ENCODE measurements around the gene SNED1. TPM values are rescaled to one million over a fixed set of nuclear protein-coding genes. Genes with fewer than 3 reads are reported as not detected.
A peak's percentile ranks its signal among the peaks of the same experiment; 100 is the strongest.

SNED1 gene
- total RNA-seq, 4 donors from 2014 or later: 18.0 to 52.2 (median 32.5) TPM

- ATAC-seq (ENCODE audit: low FRiP score) (no peak), DNase-seq (ENCODE audit: low spot score) (no peak)
- TF ChIP-seq CTCF (IDR thresholded peaks at IDR 0.05): no peak
These were observed 49.0 kb downstream of the SNED1 start for GRCh38 chr2:241047253-241048010.

GRCh38 chr2:241048149-241048948, 49.9 kb downstream of the SNED1 start:
- DNase-seq (ENCODE audit: low spot score) (no peak), ATAC-seq (ENCODE audit: low FRiP score) (no peak)
- no peak for TF ChIP-seq CTCF (IDR thresholded peaks at IDR 0.05)

- ATAC-seq (ENCODE audit: low FRiP score) (no peak), DNase-seq (ENCODE audit: low spot score) (no peak)
- no peak for TF ChIP-seq CTCF (IDR thresholded peaks at IDR 0.05)
These were observed 50.5 kb downstream of the SNED1 start for GRCh38 chr2:241048949-241049343.

GRCh38 chr2:241049739-241050623, 51.6 kb downstream of the SNED1 start:
- DNase-seq (ENCODE audit: low spot score): peak; percentile 12
- no peak for TF ChIP-seq CTCF (IDR thresholded peaks at IDR 0.05)
- no peak for ATAC-seq (ENCODE audit: low FRiP score)

- DNase-seq (ENCODE audit: low spot score) (peak; percentile 19), ATAC-seq (ENCODE audit: low FRiP score) (no peak)
- TF ChIP-seq CTCF (IDR thresholded peaks at IDR 0.05): no peak
These were observed 52.5 kb downstream of the SNED1 start for GRCh38 chr2:241050624-241051577.
